GM12801 (cell line): ENCODE data around the gene RABGAP1L.

ENCODE experiments used
- TF ChIP-seq, protein P1 (sequence below): IDR thresholded peaks from one replicate; pipeline ENCODE4 v1.5.1; 2011; ENCODE audit warnings: control low read depth; ENCODE audit not compliant: insufficient read length; ENCODE audit errors: extremely low read depth

RABGAP1L gene

GRCh38 chr1:174159252-174160108 is at the start of gene RABGAP1L:
RABGAP1L (plus strand) TSS chr1:174159520.
- TF ChIP-seq, protein P1, sequence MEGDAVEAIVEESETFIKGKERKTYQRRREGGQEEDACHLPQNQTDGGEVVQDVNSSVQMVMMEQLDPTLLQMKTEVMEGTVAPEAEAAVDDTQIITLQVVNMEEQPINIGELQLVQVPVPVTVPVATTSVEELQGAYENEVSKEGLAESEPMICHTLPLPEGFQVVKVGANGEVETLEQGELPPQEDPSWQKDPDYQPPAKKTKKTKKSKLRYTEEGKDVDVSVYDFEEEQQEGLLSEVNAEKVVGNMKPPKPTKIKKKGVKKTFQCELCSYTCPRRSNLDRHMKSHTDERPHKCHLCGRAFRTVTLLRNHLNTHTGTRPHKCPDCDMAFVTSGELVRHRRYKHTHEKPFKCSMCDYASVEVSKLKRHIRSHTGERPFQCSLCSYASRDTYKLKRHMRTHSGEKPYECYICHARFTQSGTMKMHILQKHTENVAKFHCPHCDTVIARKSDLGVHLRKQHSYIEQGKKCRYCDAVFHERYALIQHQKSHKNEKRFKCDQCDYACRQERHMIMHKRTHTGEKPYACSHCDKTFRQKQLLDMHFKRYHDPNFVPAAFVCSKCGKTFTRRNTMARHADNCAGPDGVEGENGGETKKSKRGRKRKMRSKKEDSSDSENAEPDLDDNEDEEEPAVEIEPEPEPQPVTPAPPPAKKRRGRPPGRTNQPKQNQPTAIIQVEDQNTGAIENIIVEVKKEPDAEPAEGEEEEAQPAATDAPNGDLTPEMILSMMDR: no peak

DNA sequence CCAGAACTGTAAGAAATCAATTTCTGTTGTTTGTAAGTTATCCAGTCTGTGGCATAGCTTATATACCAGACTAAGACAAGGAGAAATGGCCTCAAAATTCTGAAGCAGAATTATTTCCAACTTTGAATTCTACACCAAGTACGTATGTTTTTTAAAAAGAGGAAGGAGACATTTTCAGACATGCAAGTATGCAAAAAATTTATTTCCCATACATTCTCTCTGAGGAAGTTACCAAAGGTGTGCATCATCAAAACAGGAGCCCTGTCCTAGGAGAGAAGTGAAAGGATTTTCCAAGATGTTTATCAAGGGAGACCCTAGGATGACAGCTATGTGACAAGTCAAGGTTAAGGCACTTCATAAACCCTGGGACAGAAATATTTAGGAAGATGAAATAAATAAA is 49.3 kb upstream of the RABGAP1L start:
- TF ChIP-seq, protein P1: no peak

DNA sequence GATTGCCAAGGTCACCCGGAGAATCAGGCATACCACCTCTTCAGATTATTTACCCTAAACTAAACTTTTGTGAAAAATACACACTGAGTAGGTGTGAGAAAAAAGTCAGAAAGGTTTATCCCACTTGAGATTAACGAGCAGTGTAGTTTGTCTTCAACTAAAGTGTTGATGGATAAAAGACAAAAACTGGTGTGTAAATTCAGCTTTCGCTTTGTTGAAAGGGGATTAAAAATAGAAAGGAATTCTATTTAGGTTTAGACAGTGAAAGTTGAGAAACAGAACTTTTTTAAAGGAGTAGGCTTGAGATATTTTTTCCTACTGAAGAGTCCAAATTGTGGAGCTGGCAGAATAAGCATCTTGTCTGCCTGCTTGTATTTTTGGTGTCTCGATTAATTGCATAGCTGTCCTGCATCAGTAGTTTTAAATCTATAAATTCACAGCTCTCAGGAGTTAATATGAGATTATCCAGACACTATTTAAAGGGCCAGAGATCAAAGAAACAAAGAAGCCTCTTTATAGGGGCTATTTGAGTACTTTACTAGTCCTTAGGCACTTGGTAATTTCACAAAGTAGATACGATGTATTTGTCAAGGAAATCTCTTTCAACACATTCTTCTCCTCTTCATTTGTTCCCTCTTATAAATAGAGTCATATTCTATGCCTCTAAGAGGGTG is 46.7 kb upstream of the RABGAP1L start:
- TF ChIP-seq, protein P1: no peak

DNA sequence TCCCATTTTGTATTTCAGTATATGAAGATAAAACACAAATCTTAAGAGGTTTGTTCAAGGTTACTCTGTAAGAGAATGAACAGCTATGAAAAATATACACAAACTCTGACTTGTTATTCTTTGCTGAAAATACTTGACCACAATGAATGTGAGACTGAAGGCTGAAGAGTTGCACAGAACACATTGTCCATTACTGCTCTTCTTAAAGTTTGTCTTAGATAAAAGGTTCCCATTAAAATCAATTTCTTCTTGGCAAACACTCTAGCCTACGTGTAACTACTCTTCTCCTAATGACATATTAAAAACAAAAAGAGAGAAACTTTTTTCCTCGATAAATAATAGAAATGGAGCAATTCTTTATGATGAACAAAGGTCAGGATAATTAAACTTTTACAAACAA is 45.2 kb upstream of the RABGAP1L start:
- TF ChIP-seq, protein P1: no peak

- TF ChIP-seq, protein P1: peak; percentile 42
Measured at GRCh38 chr1:174114788-174115448, 44.4 kb upstream of the RABGAP1L start.

- TF ChIP-seq, protein P1: no peak
Measured at GRCh38 chr1:174116042-174116441, 43.3 kb upstream of the RABGAP1L start.

DNA sequence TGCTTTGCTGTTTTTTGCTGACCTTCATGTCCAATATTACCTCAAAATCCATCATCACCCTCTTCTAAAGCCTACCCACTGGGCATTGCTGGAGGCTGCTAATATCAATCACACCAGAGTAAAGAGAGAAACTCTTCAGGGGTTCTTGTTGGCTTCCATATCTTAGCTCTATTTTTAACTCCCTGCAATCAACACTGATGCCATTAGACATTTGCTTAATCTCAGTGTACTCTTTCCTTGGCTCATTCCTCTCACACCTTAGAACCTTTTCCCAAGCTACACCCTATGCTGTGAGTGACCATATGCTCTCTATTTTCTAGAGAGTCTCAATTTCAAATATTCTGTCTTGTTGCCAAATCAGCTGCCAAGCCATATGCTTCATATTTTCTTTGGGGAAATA is 40.6 kb upstream of the RABGAP1L start:
- TF ChIP-seq, protein P1: no peak
